HL-60 (cell line): Measurements from ENCODE around the gene LAMP1.
A peak's percentile ranks its signal among the peaks of the same experiment; 100 is the strongest.

Experiments used
- DNase-seq, 2 experiments: peaks; one replicate each; pipeline ENCODE4 v3.0.0-alpha.2; 2010 to 2020; ENCODE audit warnings: low read depth in 1 of 2, low spot score in 1 of 2
- H3K27ac ChIP-seq: fragments of 250-450 bp; sonication (Bioruptor Pico); replicated peaks from 2 replicates; pipeline ENCODE4 v1.5.1; 2020; ENCODE audit warnings: mild to moderate bottlenecking, moderate library complexity
- H3K27me3 ChIP-seq: fragments of 250-450 bp; sonication (Bioruptor Pico); 2 replicates; pipeline ENCODE4 v1.5.1; 2021; ENCODE audit warnings: mild to moderate bottlenecking, moderate library complexity; ENCODE audit not compliant: insufficient read depth, poor library complexity, severe bottlenecking
- H3K4me3 ChIP-seq: replicated peaks from 2 replicates; pipeline ENCODE4 v1.5.1; 2011; ENCODE audit warnings: mild to moderate bottlenecking, control low read depth, low read length; ENCODE audit not compliant: insufficient read depth
- GABPA ChIP-seq: IDR thresholded peaks from 2 replicates; pipeline ENCODE4 v1.6.1; 2012; ENCODE audit warnings: low read depth
- POLR2AphosphoS5 ChIP-seq: IDR thresholded peaks from 2 replicates; pipeline ENCODE4 v1.6.1; 2012; ENCODE audit warnings: low read depth
- SPI1 ChIP-seq: IDR thresholded peaks from 2 replicates; pipeline ENCODE4 v1.6.1; 2012; ENCODE audit warnings: low read depth, mild to moderate bottlenecking, borderline replicate concordance
- TF ChIP-seq, protein P1 (sequence below): IDR thresholded peaks from 2 replicates; pipeline ENCODE4 v1.6.1; 2012; ENCODE audit warnings: low read depth; ENCODE audit not compliant: insufficient replicate concordance
- TF ChIP-seq, protein P2 (sequence below): IDR thresholded peaks from one replicate; pipeline ENCODE4 v1.5.1; 2011; ENCODE audit warnings: low read length, control low read depth, inconsistent platforms; ENCODE audit not compliant: insufficient read depth

LAMP1 gene

DNA sequence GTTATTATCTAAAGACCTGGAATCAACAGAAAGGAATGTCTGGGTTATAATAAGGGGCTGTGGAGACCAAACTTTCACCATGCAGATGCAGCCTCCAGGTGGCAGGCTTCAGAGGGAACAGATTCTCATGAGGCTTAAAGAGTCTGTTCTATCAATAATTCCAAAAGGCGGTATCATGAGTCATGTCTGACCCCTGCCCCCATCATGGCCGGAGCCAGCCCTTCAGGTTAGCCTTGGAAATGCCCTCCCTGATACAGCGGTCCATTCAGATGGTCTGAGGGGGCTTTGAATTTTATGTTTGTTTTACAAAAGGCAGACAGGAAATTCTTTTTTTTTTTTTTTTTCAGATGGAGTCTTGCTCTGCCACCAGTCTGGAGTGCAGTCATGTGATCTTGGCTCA is 21.7 kb upstream of the LAMP1 start:
- no peak overlapping the region for H3K27ac ChIP-seq
- TF ChIP-seq, protein P1, sequence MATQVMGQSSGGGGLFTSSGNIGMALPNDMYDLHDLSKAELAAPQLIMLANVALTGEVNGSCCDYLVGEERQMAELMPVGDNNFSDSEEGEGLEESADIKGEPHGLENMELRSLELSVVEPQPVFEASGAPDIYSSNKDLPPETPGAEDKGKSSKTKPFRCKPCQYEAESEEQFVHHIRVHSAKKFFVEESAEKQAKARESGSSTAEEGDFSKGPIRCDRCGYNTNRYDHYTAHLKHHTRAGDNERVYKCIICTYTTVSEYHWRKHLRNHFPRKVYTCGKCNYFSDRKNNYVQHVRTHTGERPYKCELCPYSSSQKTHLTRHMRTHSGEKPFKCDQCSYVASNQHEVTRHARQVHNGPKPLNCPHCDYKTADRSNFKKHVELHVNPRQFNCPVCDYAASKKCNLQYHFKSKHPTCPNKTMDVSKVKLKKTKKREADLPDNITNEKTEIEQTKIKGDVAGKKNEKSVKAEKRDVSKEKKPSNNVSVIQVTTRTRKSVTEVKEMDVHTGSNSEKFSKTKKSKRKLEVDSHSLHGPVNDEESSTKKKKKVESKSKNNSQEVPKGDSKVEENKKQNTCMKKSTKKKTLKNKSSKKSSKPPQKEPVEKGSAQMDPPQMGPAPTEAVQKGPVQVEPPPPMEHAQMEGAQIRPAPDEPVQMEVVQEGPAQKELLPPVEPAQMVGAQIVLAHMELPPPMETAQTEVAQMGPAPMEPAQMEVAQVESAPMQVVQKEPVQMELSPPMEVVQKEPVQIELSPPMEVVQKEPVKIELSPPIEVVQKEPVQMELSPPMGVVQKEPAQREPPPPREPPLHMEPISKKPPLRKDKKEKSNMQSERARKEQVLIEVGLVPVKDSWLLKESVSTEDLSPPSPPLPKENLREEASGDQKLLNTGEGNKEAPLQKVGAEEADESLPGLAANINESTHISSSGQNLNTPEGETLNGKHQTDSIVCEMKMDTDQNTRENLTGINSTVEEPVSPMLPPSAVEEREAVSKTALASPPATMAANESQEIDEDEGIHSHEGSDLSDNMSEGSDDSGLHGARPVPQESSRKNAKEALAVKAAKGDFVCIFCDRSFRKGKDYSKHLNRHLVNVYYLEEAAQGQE, result no peak
- no peak for TF ChIP-seq POLR2AphosphoS5
- peak in 1 of 2 experiments; percentile 34 for DNase-seq

DNA sequence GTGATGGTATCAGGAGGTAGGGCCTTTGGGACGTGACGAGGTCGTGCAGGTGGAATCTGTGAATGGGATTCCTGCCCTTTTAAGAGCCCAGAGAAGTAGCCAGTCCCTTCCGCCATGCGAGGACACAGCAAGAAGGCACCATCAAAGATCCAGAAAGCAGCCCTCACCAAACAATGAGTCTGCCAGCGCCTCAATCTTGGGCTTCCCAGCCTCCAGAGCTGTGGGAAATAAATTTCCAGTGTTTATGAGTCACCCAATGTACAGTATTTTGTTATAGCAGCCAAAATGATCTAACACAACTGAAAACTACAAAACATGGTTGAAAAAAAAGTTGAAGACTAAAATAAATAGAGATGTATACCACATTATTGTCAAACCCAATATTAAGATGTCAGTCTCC is 16.9 kb upstream of the LAMP1 start:
- DNase-seq, result no peak
- H3K27me3 ChIP-seq, result no peaks in the 10 kb centered on the region
- H3K4me3 ChIP-seq, result no peak overlapping the region
- TF ChIP-seq, protein P2, sequence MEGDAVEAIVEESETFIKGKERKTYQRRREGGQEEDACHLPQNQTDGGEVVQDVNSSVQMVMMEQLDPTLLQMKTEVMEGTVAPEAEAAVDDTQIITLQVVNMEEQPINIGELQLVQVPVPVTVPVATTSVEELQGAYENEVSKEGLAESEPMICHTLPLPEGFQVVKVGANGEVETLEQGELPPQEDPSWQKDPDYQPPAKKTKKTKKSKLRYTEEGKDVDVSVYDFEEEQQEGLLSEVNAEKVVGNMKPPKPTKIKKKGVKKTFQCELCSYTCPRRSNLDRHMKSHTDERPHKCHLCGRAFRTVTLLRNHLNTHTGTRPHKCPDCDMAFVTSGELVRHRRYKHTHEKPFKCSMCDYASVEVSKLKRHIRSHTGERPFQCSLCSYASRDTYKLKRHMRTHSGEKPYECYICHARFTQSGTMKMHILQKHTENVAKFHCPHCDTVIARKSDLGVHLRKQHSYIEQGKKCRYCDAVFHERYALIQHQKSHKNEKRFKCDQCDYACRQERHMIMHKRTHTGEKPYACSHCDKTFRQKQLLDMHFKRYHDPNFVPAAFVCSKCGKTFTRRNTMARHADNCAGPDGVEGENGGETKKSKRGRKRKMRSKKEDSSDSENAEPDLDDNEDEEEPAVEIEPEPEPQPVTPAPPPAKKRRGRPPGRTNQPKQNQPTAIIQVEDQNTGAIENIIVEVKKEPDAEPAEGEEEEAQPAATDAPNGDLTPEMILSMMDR, result no peak
- TF ChIP-seq POLR2AphosphoS5, result no peak
- no peak for TF ChIP-seq SPI1
- TF ChIP-seq, protein P1, result no peak
- no peak for TF ChIP-seq GABPA
- H3K27ac ChIP-seq, result no peak overlapping the region

More for the DNA sequence above, 21.7 kb upstream of the LAMP1 start:
- no peaks in the 10 kb centered on the region for H3K27me3 ChIP-seq
- H3K4me3 ChIP-seq, result no peak overlapping the region

DNA sequence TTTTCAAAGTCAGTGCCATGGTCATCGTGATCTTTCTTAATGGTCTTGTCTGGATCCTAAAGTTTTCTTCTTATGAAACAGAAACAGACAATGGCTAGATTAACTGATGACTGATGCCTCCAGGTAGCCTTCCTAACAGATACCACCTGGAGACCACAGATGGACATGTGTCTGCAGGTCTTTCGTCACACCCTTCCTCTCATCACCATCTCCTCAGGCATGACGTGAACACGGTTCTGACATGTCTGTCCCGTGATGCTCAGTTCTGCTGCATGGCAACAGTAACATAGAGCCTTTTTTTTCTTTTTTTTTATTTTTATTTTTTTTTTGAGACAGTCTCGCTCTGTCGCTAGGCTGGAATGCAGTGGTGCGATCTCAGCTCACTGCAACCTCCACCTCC is 13.1 kb upstream of the LAMP1 start:
- DNase-seq, result no peak
- Histone ChIP-seq H3K4me3 (no peak overlapping the region), H3K27me3 (no peaks in the 10 kb centered on the region), H3K27ac (no peak overlapping the region)
- TF ChIP-seq SPI1, result no peak
- TF ChIP-seq, protein P1, result no peak
- no peak for TF ChIP-seq GABPA
- TF ChIP-seq, protein P2, result no peak
- no peak for TF ChIP-seq POLR2AphosphoS5

DNA sequence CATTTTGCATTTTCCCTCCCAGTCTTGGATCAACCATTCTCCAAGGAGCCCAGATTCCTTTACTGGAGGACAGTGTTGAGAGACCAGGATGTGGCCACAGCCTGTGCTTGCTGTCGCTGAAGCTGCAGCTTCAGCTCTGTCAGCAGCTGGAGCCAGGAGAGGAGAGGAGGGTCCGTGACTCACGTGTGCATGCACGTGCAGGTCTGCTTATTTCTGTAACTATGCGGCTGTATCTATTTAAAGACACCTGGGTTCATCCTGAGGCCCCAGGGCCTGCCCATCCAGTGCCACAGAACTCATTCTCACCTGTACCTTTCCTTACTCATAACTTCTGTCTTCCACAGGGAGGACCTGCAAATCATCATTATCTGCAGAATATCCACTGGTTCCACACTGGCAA is 8.2 kb upstream of the LAMP1 start:
- Histone ChIP-seq H3K27me3 (peaks cover 2% of the 10 kb centered on the region), H3K27ac (no peak overlapping the region), H3K4me3 (no peak overlapping the region)
- TF ChIP-seq, protein P2, result no peak
- TF ChIP-seq GABPA (no peak), SPI1 (no peak), POLR2AphosphoS5 (no peak)
- TF ChIP-seq, protein P1, result no peak
- no peak for DNase-seq
